ENCODE results near the gene NF2.

Gene NF2

DNA sequence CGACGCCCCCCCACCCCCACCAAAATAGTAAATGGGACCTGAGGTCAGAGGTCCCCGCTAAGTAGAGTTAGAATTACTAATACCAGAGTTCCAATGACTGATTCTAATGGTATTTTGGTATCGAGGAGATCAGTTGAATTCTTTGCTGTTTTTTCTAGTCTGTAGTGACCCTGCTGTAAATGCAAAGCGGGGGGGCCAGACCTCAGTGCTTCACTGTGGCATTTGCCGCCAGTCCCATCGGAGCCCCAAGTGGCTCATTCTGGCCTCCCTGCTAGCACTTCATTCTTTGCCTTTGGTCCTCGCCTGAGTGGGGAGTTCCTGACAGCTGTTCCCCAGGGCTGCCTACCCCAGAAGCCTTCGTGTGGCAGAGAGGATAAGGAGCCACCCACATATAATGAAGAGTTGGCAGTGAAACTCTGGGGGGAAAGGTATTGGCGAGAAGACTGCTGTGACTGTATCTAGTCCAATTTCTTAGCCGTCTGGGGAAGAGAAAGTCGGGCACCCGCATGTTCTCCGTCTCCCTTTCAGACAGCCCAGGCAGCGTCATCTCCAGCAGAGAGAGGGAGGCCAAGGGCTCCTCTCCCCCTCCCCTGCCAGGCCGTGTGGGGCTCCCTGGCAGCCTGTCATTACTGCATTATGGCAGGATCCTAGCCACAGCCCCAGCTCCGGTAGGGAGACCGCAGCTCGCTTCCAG, 96.9 kb downstream of the NF2 start:
- peak overlapping the region; percentile 91 for H3K27ac ChIP-seq
- TF ChIP-seq, protein P1, sequence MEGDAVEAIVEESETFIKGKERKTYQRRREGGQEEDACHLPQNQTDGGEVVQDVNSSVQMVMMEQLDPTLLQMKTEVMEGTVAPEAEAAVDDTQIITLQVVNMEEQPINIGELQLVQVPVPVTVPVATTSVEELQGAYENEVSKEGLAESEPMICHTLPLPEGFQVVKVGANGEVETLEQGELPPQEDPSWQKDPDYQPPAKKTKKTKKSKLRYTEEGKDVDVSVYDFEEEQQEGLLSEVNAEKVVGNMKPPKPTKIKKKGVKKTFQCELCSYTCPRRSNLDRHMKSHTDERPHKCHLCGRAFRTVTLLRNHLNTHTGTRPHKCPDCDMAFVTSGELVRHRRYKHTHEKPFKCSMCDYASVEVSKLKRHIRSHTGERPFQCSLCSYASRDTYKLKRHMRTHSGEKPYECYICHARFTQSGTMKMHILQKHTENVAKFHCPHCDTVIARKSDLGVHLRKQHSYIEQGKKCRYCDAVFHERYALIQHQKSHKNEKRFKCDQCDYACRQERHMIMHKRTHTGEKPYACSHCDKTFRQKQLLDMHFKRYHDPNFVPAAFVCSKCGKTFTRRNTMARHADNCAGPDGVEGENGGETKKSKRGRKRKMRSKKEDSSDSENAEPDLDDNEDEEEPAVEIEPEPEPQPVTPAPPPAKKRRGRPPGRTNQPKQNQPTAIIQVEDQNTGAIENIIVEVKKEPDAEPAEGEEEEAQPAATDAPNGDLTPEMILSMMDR (conservative IDR thresholded peaks at IDR 0.05), result no peak

DNA sequence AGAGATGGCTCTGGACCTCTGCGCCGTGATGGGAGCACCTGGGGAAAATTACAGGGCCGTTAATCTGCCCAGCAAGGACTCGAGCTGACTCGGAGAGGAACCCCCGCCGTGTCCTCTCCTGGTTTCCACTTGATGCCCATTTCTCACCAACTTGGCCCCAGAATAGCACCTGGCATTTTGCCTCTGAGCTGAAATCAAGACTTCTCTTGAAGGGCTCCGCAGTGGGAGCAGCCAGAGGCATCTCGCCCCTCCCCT, 97.4 kb downstream of the NF2 start:
- TF ChIP-seq, protein P1 (conservative IDR thresholded peaks at IDR 0.05), result no peak
- H3K27ac ChIP-seq, result peak overlapping the region; percentile 91

DNA sequence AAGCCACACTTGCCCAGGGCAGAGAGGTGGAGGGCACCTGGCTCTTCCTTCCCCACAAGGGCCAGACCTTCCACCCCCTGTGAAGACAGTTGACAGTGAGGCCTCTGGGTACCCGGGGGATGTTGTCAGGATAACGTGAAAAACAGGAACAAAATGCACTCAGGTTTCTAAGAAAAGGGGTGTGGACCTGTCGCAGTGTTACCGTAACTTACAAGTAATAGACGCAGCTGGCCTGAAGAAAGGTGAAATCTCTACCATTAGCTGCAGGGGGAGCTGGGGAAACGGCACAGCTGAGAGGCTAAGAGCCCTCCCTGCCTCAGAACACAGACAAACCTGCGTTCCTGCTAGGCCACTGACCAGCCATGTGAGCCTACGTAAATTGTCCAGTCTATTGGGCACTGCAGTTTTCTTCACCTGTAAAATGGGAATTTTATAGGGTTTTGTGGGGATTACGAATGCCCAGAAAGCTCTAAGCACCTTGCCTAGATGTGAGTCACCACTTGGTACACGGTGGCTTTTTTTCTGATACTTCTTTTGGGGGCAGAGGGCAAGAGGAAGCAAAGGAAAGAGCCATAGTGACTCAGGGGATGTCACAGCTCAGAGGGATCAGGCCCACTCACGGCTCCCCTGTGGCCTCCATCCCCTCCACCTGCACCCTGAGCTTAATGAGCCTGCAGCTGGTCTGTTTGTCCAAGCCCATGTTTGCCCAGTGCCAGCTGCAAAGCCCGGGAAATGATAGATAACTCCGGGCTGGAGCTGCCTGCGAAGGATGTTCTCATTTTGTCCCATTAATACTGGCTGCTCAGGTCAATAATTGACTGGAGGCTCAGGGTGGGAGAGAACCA, 97.9 kb downstream of the NF2 start:
- peak overlapping the region; percentile 91 for H3K27ac ChIP-seq
- TF ChIP-seq, protein P1 (conservative IDR thresholded peaks at IDR 0.05), result peak; percentile 63

DNA sequence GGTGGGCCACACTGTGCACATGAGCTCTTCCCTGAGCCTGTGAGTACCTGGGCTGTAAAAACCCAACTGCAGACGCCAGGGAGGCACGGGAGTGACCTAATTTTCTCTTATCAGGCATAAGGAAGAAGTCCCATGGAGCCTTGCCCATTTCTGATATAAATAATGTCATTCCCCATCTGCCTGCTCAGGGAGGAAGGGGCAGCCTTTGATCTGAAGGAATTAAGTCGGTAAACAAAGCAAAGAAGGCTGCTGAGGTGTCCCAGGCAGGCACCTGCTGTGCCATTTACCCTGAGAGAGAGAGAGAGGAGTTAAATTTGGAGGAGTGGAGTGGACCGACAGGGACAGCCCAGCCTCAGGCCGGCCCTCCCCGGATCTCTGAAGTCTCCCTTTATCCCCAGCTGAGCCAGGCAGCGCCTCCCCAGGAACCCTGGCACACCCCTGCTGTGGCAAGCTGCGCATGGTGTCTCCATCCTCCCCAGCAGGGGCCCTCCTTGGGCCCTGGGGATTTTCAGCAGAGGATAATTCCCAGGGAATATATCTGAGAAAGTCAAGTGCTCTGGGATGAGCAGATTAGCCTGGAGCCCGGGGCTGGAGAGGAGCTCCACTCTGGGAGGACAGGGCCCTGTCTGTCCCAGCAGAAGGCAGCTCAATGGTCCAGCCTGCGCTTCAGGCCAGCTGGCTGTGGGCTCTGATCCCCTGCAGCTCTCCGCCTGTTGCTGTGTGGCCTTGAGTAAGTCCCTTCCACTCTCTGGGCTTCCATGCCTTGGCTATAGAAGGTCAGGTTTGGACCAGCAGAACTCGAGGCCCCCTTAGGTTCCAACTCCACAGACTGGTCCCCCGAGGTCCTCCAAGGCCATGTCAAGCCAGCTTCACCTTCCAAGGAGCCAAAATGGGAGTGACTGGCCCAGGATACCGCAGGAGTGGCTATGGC, 98.8 kb downstream of the NF2 start:
- peak overlapping the region; percentile 91 for H3K27ac ChIP-seq
- TF ChIP-seq, protein P1 (conservative IDR thresholded peaks at IDR 0.05), result peak; percentile 36

DNA sequence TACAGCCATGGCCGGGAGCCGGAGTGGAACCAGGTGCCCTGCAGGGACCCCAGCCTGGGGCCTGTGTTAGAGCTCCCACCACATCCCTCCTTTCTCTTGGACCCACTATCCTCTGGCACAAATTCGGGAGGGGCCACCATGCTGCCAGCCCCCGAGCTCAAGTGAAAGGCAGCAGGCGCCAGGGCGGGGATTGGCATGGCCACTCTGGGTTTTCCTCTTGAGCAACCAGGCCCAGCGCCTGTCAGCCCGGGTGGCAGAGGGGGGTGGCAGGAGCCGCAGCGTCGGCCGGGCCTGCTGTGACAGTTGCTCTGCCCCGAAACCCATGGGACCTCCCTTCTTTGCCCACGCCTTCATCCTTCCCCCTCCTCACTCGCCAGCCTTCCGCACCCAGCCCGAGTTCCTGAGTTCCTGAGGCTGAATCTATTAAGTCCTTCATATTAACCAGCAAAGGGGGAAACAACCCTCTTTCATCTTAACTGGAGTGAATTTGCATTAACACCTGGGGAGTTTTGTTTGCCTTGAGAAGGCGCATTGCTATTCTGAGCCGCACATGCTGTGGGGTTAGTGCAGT, 99.6 kb downstream of the NF2 start:
- H3K27ac ChIP-seq, result peak overlapping the region; percentile 91
- TF ChIP-seq, protein P1 (conservative IDR thresholded peaks at IDR 0.05), result no peak

DNA sequence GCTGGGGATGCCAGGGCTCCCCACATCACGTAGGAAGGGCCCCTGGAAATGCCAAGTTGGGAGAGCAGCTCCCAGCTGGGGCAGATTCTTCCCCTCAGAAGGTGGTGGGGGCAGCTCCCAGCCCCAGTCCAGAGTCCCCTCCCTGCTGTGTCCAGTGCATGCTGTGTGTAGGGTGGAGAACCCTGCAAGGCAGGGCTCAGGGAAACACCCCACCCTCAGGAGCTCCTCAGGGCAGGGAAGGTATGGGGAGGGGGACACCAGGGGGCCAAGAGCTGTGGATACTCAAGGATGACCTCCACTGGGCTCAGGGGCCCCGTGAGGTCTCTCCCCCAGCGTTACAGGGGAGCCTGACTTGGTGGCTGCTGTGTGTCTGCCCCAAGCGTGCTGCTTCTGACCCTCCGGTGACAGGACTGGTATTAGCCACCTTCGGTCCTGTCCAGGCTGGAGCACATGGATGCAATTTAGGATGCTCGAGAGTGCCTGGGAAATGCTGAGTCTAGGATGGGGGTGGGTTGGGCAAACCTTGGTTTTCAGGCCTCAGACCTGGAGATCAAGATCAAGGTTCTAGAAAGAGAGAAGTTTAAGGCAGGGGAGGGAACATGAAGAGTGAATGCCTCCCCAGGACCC, 100.2 kb downstream of the NF2 start:
- TF ChIP-seq, protein P1 (conservative IDR thresholded peaks at IDR 0.05), result no peak
- H3K27ac ChIP-seq, result peak overlapping the region; percentile 91

Measured in VCaP (cell line).